Measurements from ENCODE around the gene C20orf144.

The C20orf144 gene

GRCh38 chr20:33688938-33689424 is 26.9 kb downstream of the C20orf144 start:
- DNase-seq (ENCODE audit: extremely low spot score), result no peak
- POLR2A ChIA-PET, result no interaction called here
- no peak for TF ChIP-seq CTCF (IDR thresholded peaks at IDR 0.05; ENCODE audit: control extremely low read depth, extremely low read depth, low read depth, missing control alignments)
- CTCF ChIA-PET, result no interaction called here

- ChIA-PET CTCF (interaction anchor here (1.1 to 1.2 kb wide), 2 partner anchors 23 to 440 kb away, joined by 3 read pairs; partner anchors contain the start of gene ACTL10), POLR2A (no interaction called here)
- TF ChIP-seq CTCF (IDR thresholded peaks at IDR 0.05; ENCODE audit: control extremely low read depth, extremely low read depth, low read depth, missing control alignments), result no peak
- DNase-seq (ENCODE audit: extremely low spot score), result no peak
These were observed 27.4 kb downstream of the C20orf144 start for GRCh38 chr20:33689493-33689892.

- POLR2A ChIA-PET, result no interaction called here
- no peak for TF ChIP-seq CTCF (IDR thresholded peaks at IDR 0.05; ENCODE audit: control extremely low read depth, extremely low read depth, low read depth, missing control alignments)
- DNase-seq (ENCODE audit: extremely low spot score), result no peak
- CTCF ChIA-PET, result interaction anchor here (1.1 to 1.2 kb wide), 2 partner anchors 23 to 439 kb away, joined by 3 read pairs; partner anchors contain the start of gene ACTL10
These were observed 27.8 kb downstream of the C20orf144 start for GRCh38 chr20:33689973-33690372.

GRCh38 chr20:33693289-33693688 is 31.2 kb downstream of the C20orf144 start:
- no peak for DNase-seq (ENCODE audit: extremely low spot score)
- POLR2A ChIA-PET, result no interaction called here
- no peak for TF ChIP-seq CTCF (IDR thresholded peaks at IDR 0.05; ENCODE audit: control extremely low read depth, extremely low read depth, low read depth, missing control alignments)
- CTCF ChIA-PET, result no interaction called here

- TF ChIP-seq CTCF (IDR thresholded peaks at IDR 0.05; ENCODE audit: control extremely low read depth, extremely low read depth, low read depth, missing control alignments), result no peak
- CTCF ChIA-PET, result no interaction called here
- POLR2A ChIA-PET, result no interaction called here
- DNase-seq (ENCODE audit: extremely low spot score), result no peak
These were observed 31.9 kb downstream of the C20orf144 start for GRCh38 chr20:33693741-33694638.

GRCh38 chr20:33694639-33695012 is 32.5 kb downstream of the C20orf144 start:
- ChIA-PET POLR2A (no interaction called here), CTCF (interaction anchor here (1.9 kb wide), 1 partner anchor 14 kb away, joined by 3 read pairs; no protein-coding TSS in a partner anchor)
- TF ChIP-seq CTCF (IDR thresholded peaks at IDR 0.05; ENCODE audit: control extremely low read depth, extremely low read depth, low read depth, missing control alignments), result no peak
- DNase-seq (ENCODE audit: extremely low spot score), result no peak

Data from GM10248 (cell line).